ENCODE results near the gene C2orf72. TPM values are rescaled to one million over a fixed set of nuclear protein-coding genes. Genes with fewer than 3 reads are reported as not detected.

The C2orf72 gene
- total and polyA plus RNA-seq, 11 donors = 0.07 to 0.20 (median 0.08) TPM; not detected in 5

GRCh38 chr2:231094736-231095346 is 57.5 kb downstream of the C2orf72 start:
- WGBS, 4 donors = 91 to 96% (median 93%) methylated on average over 4 of the region's 4 CpGs
- peaks cover 0 to 22% (median 11%) of the 10 kb centered on the region in 12 donors for H3K9me3 ChIP-seq
- ATAC-seq (no peak), DNase-seq (no peak)
- peaks cover 0 to 82% (median 51%) of the 10 kb centered on the region in 9 donors for H3K36me3 ChIP-seq
- H3K4me1 ChIP-seq = peaks cover 0 to 8% (median 0%) of the 10 kb centered on the region in 12 donors
- no peaks in the 10 kb centered on the region for H3K27me3 ChIP-seq
- TF ChIP-seq POLR2A (IDR thresholded peaks at IDR 0.05) = no peak
- TF ChIP-seq CTCF (IDR thresholded peaks at IDR 0.05) = no peak
- intact Hi-C loops (cut with DNase I) = no loop called here
- H3K27ac ChIP-seq = no peak overlapping the region
- no peak overlapping the region for H3K4me3 ChIP-seq

Other genes starting within 250 kb of the C2orf72 start
- gene ITM2C, start 172.6 kb upstream of the C2orf72 start, total RNA-seq = 10 to 100 TPM; 23.3 to 36.6 (median 26.5) TPM
- 10 to 100 TPM; 19.7 to 25.0 TPM for gene ITM2C, start 172.6 kb upstream of the C2orf72 start, polyA plus RNA-seq
- under 1 TPM in 4 of 9 donors, not detected in 5; 0.08 to 0.36 (median 0.20) TPM for gene GPR55, start 112.3 kb upstream of the C2orf72 start, total RNA-seq
- gene GPR55, start 112.3 kb upstream of the C2orf72 start, polyA plus RNA-seq = under 1 TPM in 1 of 2 donors, not detected in 1; 0.03 TPM
- not detected for gene SPATA3, start 41.4 kb upstream of the C2orf72 start, total RNA-seq
- gene SPATA3, start 41.4 kb upstream of the C2orf72 start, polyA plus RNA-seq = not detected
- 100 to 1,000 TPM in 4 of 9 donors, 10 to 100 TPM in 5; 66.1 to 124 (median 93.7) TPM for gene PSMD1, start 19.3 kb downstream of the C2orf72 start, total RNA-seq
- 10 to 100 TPM; 33.2 to 75.2 TPM for gene PSMD1, start 19.3 kb downstream of the C2orf72 start, polyA plus RNA-seq
- gene HTR2B, start 87.5 kb downstream of the C2orf72 start, total RNA-seq = 1 to 10 TPM in 2 of 9 donors, under 1 TPM in 7; 0.31 to 2.2 (median 0.72) TPM
- under 1 TPM; 0.25 to 0.61 TPM for gene HTR2B, start 87.5 kb downstream of the C2orf72 start, polyA plus RNA-seq
- gene ARMC9, start 161.1 kb downstream of the C2orf72 start, total RNA-seq = 1 to 10 TPM; 1.3 to 4.7 (median 3.4) TPM
- 1 to 10 TPM in 1 of 2 donors, under 1 TPM in 1; 0.95 to 2.4 TPM for gene ARMC9, start 161.1 kb downstream of the C2orf72 start, polyA plus RNA-seq

All from heart left ventricle (tissue), 16 donors.